MM.1S (cell line): ENCODE data around the gene POLR2C.

Experiments
- DNase-seq: peaks from one replicate; pipeline ENCODE4 v3.0.0-alpha.2; 2015
- H2AFZ ChIP-seq: fragments of 300-600 bp; sonication (generic); 2 replicates; pipeline ENCODE4 v1.6.0; 2016; ENCODE audit warnings: antibody characterized with exemption, low read length
- H3F3A ChIP-seq: fragments of 300-600 bp; sonication (generic); 2 replicates; pipeline ENCODE4 v1.6.1; 2016; ENCODE audit warnings: mild to moderate bottlenecking, antibody characterized with exemption, low read length, moderate library complexity, mixed read lengths; ENCODE audit not compliant: insufficient read depth
- H3K27ac ChIP-seq: fragments of 300-600 bp; sonication (generic); 2 replicates; pipeline ENCODE4 v1.5.1; 2016; ENCODE audit warnings: mild to moderate bottlenecking, low read length
- H3K27me3 ChIP-seq: fragments of 300-600 bp; sonication (generic); replicated peaks from 2 replicates; pipeline ENCODE4 v1.6.0; 2016; ENCODE audit warnings: low read length; ENCODE audit not compliant: insufficient read depth
- H3K36me3 ChIP-seq: fragments of 300-600 bp; sonication (generic); replicated peaks from 2 replicates; pipeline ENCODE4 v1.6.1; 2016; ENCODE audit warnings: mild to moderate bottlenecking, low read length, mixed read lengths; ENCODE audit not compliant: insufficient read depth
- H3K4me1 ChIP-seq: fragments of 300-600 bp; sonication (generic); 2 replicates; pipeline ENCODE4 v1.6.1; 2016; ENCODE audit warnings: low read length, mixed read lengths
- H3K4me2 ChIP-seq: fragments of 300-600 bp; sonication (generic); 2 replicates; pipeline ENCODE4 v1.6.0; 2016; ENCODE audit warnings: low read depth, low read length
- H3K4me3 ChIP-seq: fragments of 300-600 bp; sonication (generic); 2 replicates; pipeline ENCODE4 v1.5.1; 2016; ENCODE audit warnings: low read length, mixed read lengths
- H3K79me2 ChIP-seq: fragments of 300-600 bp; sonication (generic); 2 replicates; pipeline ENCODE4 v1.6.1; 2016; ENCODE audit warnings: mixed run types, low read length, mixed read lengths
- H3K9ac ChIP-seq: fragments of 300-600 bp; sonication (generic); 2 replicates; pipeline ENCODE4 v1.6.1; 2016; ENCODE audit warnings: low read length, mixed read lengths
- H3K9me2 ChIP-seq: fragments of 300-600 bp; sonication (generic); replicated peaks from 2 replicates; pipeline ENCODE4 v1.6.1; 2016; ENCODE audit warnings: mild to moderate bottlenecking, low read length, mixed read lengths; ENCODE audit not compliant: insufficient read depth
- H3K9me3 ChIP-seq: fragments of 300-600 bp; sonication (generic); replicated peaks from 2 replicates; pipeline ENCODE4 v1.6.1; 2016; ENCODE audit warnings: mild to moderate bottlenecking, low read length, mixed read lengths; ENCODE audit not compliant: insufficient read depth
- H4K20me1 ChIP-seq: fragments of 300-600 bp; sonication (generic); 2 replicates; pipeline ENCODE4 v1.6.1; 2016; ENCODE audit warnings: mild to moderate bottlenecking, low read length, moderate library complexity, mixed read lengths; ENCODE audit not compliant: insufficient read depth
- EZH2 ChIP-seq: fragments of 300-600 bp; sonication (generic); optimal IDR thresholded peaks from 2 replicates; pipeline ENCODE3; 2017; ENCODE audit warnings: low read depth, mild to moderate bottlenecking, antibody characterized with exemption, low read length, mixed read lengths
- EZH2phosphoT487 ChIP-seq: fragments of 300-600 bp; sonication (generic); IDR thresholded peaks from 2 replicates; pipeline ENCODE4 v1.6.1; 2018; ENCODE audit warnings: antibody characterized with exemption, low read length
- TF ChIP-seq, protein P1 (sequence below): fragments of 300-600 bp; sonication (generic); IDR thresholded peaks from 2 replicates; pipeline ENCODE4 v1.5.1; 2016; ENCODE audit warnings: antibody characterized with exemption, low read length, mixed read lengths

The POLR2C gene

DNA sequence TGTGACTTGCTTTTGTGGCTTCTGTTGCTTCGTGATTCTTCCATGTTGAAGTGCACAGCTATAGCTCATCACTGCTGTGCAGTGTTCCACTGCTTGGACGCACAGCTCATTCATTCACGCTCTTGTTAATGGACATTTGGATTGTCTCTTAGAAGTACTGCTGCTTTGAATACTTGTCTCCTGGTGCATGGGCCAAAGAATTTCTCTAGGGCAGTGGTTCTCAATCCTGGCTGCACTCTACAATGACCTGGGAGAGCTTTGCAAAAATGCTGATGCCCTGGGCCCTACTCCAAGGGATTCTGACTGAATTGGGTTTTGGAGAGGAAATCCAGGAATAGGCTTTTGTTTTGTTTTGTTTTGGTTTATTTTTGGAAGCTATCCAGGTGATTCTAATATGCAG is 37.9 kb upstream of the POLR2C start:
- Histone ChIP-seq H3K4me2 (no peak overlapping the region), H3K27me3 (no peaks in the 10 kb centered on the region), H4K20me1 (no peaks in the 10 kb centered on the region), H2AFZ (no peak overlapping the region), H3F3A (no peaks in the 10 kb centered on the region), H3K4me1 (no peaks in the 10 kb centered on the region), H3K9me3 (no peaks in the 10 kb centered on the region), H3K27ac (no peak overlapping the region), H3K9ac (no peak overlapping the region), H3K79me2 (no peaks in the 10 kb centered on the region), H3K9me2 (no peaks in the 10 kb centered on the region), H3K4me3 (no peak overlapping the region), H3K36me3 (no peaks in the 10 kb centered on the region)
- TF ChIP-seq, protein P1, sequence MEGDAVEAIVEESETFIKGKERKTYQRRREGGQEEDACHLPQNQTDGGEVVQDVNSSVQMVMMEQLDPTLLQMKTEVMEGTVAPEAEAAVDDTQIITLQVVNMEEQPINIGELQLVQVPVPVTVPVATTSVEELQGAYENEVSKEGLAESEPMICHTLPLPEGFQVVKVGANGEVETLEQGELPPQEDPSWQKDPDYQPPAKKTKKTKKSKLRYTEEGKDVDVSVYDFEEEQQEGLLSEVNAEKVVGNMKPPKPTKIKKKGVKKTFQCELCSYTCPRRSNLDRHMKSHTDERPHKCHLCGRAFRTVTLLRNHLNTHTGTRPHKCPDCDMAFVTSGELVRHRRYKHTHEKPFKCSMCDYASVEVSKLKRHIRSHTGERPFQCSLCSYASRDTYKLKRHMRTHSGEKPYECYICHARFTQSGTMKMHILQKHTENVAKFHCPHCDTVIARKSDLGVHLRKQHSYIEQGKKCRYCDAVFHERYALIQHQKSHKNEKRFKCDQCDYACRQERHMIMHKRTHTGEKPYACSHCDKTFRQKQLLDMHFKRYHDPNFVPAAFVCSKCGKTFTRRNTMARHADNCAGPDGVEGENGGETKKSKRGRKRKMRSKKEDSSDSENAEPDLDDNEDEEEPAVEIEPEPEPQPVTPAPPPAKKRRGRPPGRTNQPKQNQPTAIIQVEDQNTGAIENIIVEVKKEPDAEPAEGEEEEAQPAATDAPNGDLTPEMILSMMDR: no peak
- TF ChIP-seq EZH2phosphoT487 (no peak), EZH2 (no peak)
- DNase-seq: no peak

DNA sequence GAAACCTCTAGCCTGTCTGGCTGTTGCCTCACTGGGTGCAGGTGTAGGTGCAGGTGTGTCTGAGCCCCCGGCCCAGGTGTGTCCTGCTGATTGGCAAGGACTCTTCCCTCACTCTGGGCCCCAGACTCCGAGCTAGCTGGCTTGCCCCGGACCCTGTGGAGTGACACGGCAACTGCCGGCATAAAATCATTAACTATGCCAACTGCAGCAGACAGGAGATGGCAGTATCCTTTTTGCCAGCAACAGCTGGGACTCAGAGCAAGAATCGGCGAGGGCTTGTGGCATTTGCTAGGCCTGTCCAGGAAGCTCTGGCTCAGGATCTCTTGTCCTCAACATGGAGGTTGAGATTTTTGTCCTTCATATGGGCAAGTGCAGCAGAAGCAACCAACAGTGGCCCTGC is 36.1 kb upstream of the POLR2C start:
- no peaks in the 10 kb centered on the region for H3K9me3 ChIP-seq
- H3K4me1 ChIP-seq: no peaks in the 10 kb centered on the region
- TF ChIP-seq EZH2phosphoT487 (no peak), EZH2 (no peak)
- TF ChIP-seq, protein P1: no peak
- H3K27ac ChIP-seq: no peak overlapping the region
- no peak overlapping the region for H3K9ac ChIP-seq
- H3K27me3 ChIP-seq: no peaks in the 10 kb centered on the region
- peaks cover 9% of the 10 kb centered on the region; the same call in 1 of the 2 replicates for H3K36me3 ChIP-seq
- H2AFZ ChIP-seq: no peak overlapping the region
- no peaks in the 10 kb centered on the region for H3K9me2 ChIP-seq
- H3F3A ChIP-seq: no peaks in the 10 kb centered on the region
- H3K79me2 ChIP-seq: no peaks in the 10 kb centered on the region
- no peak for DNase-seq
- no peak overlapping the region for H3K4me2 ChIP-seq
- no peaks in the 10 kb centered on the region for H4K20me1 ChIP-seq
- H3K4me3 ChIP-seq: no peak overlapping the region

DNA sequence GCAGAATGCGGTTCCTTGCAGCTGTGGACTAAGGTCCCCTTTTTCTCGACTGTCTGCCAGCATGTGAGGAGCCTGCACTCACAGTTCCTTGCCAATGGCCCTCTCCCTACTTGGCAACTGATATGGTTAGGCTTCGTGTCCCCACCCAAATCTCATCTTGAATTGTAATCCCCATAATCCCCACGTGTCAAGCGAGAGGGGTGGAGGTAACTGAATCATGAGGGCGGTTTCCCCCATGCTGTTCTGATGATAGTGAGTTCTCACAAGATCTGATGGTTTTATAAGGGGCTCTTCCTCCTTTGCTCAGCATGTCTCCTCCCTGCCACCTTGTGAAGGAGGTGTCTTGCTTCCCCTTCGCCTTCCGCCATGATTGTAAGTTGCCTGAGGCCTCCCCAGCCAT is 35.2 kb upstream of the POLR2C start:
- H4K20me1 ChIP-seq: no peaks in the 10 kb centered on the region
- H3K4me2 ChIP-seq: no peak overlapping the region
- no peak overlapping the region for H3K9ac ChIP-seq
- H3K27ac ChIP-seq: no peak overlapping the region
- H3K36me3 ChIP-seq: peaks cover 9% of the 10 kb centered on the region; the same call in 1 of the 2 replicates
- no peaks in the 10 kb centered on the region for H3K27me3 ChIP-seq
- no peaks in the 10 kb centered on the region for H3K9me2 ChIP-seq
- H2AFZ ChIP-seq: no peak overlapping the region
- no peak for DNase-seq
- H3K9me3 ChIP-seq: no peaks in the 10 kb centered on the region
- no peak for TF ChIP-seq EZH2phosphoT487
- TF ChIP-seq, protein P1: no peak
- TF ChIP-seq EZH2: no peak
- no peaks in the 10 kb centered on the region for H3F3A ChIP-seq
- no peak overlapping the region for H3K4me3 ChIP-seq
- H3K79me2 ChIP-seq: no peaks in the 10 kb centered on the region
- H3K4me1 ChIP-seq: no peaks in the 10 kb centered on the region
